SU-DHL-6 (cell line): ENCODE measurements around the gene PPP2R5D.

Source experiments
- CTCF ChIP-seq: fragments of 200-600 bp; sonication (generic); IDR thresholded peaks from one replicate; pipeline ENCODE4 v1.5.1; 2017; ENCODE audit warnings: antibody characterized with exemption, mild to moderate bottlenecking, low read length, moderate library complexity; ENCODE audit not compliant: insufficient read depth, poor library complexity, severe bottlenecking
- EZH2phosphoT487 ChIP-seq: fragments of 200-600 bp; sonication (generic), shearing (Covaris generic); conservative IDR thresholded peaks from 2 replicates; pipeline ENCODE4 v1.6.1; 2018; ENCODE audit warnings: mild to moderate bottlenecking, antibody characterized with exemption, low read length, moderate library complexity, mixed read lengths

GRCh38 chr6:42969431-42969830 is 14.9 kb upstream of the PPP2R5D start:
- TF ChIP-seq CTCF (no peak), EZH2phosphoT487 (no peak)
